HepG2 (cell line): ENCODE data around the gene MYO9A. TPM values are rescaled to one million over a fixed set of nuclear protein-coding genes. Genes with fewer than 3 reads are reported as not detected.
"Not testable (repeated sequence)": the region's sequence is repeated elsewhere in the genome, so short reads cannot be mapped to it uniquely, and the experiment has no call there.

ENCODE experiments used
- ATAC-seq: fragments of 200-7000 bp; cut with Tn5 transposase; 3 replicates; pipeline ENCODE4 v1.9.1; 2020; ENCODE audit warnings: mild to moderate bottlenecking, moderate library complexity
- BruUV-seq: library from RNA; stranded (reverse); fragments of 400-500 nt; replicated peaks from 2 replicates; lab custom pipeline; 2021; lab: Mats Ljungman, UMichigan
- CTCF ChIA-PET: fragments of 300-600 bp; formaldehyde crosslinking; extraction: SDS; loops from one replicate; lab custom pipeline; 2021; ENCODE audit warnings: low total read pairs, inconsistent platforms, low intra/inter-chr PET ratio; lab: Yijun Ruan, JAX
- POLR2A ChIA-PET: fragments of 350-600 bp; sonication (Branson Sonifier 250); formaldehyde crosslinking; loops from one replicate; lab custom pipeline; 2020; ENCODE audit warnings: antibody characterized with exemption, inconsistent platforms; lab: Yijun Ruan, JAX
- DNase-seq: peaks from one replicate; pipeline ENCODE4 v3.0.0-alpha.2; 2015; ENCODE audit warnings: low spot score
- FAIRE-seq: peaks from 3 replicates; lab custom pipeline; 2011; peaks lifted over from hg19 to GRCh38; lab: Jason Lieb, UNC
- H2AFZ ChIP-seq: one replicate; pipeline ENCODE4 v1.6.1; 2011; ENCODE audit warnings: low read length, inconsistent platforms
- H3K27ac ChIP-seq: fragments of 300-600 bp; 3 replicates; pipeline ENCODE4 v1.8.0; 2011; ENCODE audit warnings: mixed run types, mild to moderate bottlenecking, mixed read lengths, low read length, inconsistent platforms; ENCODE audit not compliant: insufficient read depth; ENCODE audit errors: extremely low read length
- H3K27me3 ChIP-seq, 2 experiments: fragments of 200-600 bp in 1 of 2; 2 replicates in 1 of 2; 3 replicates in 1 of 2; pipeline versions ENCODE4 v1.6.0 to v1.8.0; 2011; ENCODE audit warnings: low read length in 2 of 2, mild to moderate bottlenecking in 2 of 2, moderate library complexity in 2 of 2, inconsistent platforms in 1 of 2; ENCODE audit not compliant: insufficient read depth in 2 of 2, control insufficient read depth in 1 of 2
- H3K36me3 ChIP-seq, 2 experiments: fragments of 200-600 bp in 1 of 2; replicated peaks in 1 of 2; 2 replicates in 1 of 2; 3 replicates in 1 of 2; pipeline versions ENCODE4 v1.5.1 to v1.8.0; 2011; ENCODE audit warnings: low read length in 2 of 2, inconsistent platforms in 1 of 2; ENCODE audit not compliant: insufficient read depth in 2 of 2, control insufficient read depth in 1 of 2
- H3K4me1 ChIP-seq: 2 replicates; pipeline ENCODE4 v1.5.1; 2012; ENCODE audit warnings: low read length, inconsistent platforms; ENCODE audit not compliant: insufficient read depth
- H3K4me2 ChIP-seq: 2 replicates; pipeline ENCODE4 v1.6.0; 2011; ENCODE audit warnings: low read depth, low read length, inconsistent platforms
- H3K4me3 ChIP-seq, 3 experiments: fragments of 200-600 bp in 1 of 3; sonication (generic), shearing (Covaris generic) in 1 of 3; replicated peaks in 1 of 3; 2 replicates each; pipeline ENCODE4 v1.5.1; 2011 to 2016; ENCODE audit warnings: low read length in 3 of 3, inconsistent platforms in 2 of 3, low read depth in 2 of 3, mild to moderate bottlenecking in 2 of 3, control low read depth in 1 of 3, mixed read lengths in 1 of 3; ENCODE audit not compliant: insufficient read depth in 1 of 3
- H3K79me2 ChIP-seq: one replicate; pipeline ENCODE4 v1.6.1; 2011; ENCODE audit warnings: low read length, inconsistent platforms; ENCODE audit not compliant: insufficient read depth
- H3K9ac ChIP-seq: 2 replicates; pipeline ENCODE4 v1.6.0; 2011; ENCODE audit warnings: mild to moderate bottlenecking, low read depth, low read length, inconsistent platforms; ENCODE audit not compliant: insufficient read depth
- H3K9me3 ChIP-seq: 2 replicates; pipeline ENCODE4 v1.5.1; 2012; ENCODE audit warnings: mild to moderate bottlenecking, low read length
- H4K20me1 ChIP-seq: 2 replicates; pipeline ENCODE4 v1.6.0; 2011; ENCODE audit warnings: inconsistent platforms, mild to moderate bottlenecking, low read length, moderate library complexity; ENCODE audit not compliant: insufficient read depth
- HDAC6 ChIP-seq: fragments of 200-600 bp; sonication (generic); IDR thresholded peaks from 2 replicates; pipeline ENCODE4 v1.7.0; 2017; ENCODE audit warnings: mild to moderate bottlenecking, antibody characterized with exemption, low read length, low read depth
- HOXA7 ChIP-seq: sonication (generic); formaldehyde crosslinking; IDR thresholded peaks from 2 replicates; pipeline ENCODE4 v1.8.1; 2022; ENCODE audit warnings: mild to moderate bottlenecking, missing genetic modification reagents, moderate library complexity
- ZNF331 ChIP-seq: sonication (generic); formaldehyde crosslinking; IDR thresholded peaks from 2 replicates; pipeline ENCODE4 v1.4.0; 2020; ENCODE audit warnings: missing genetic modification reagents
- WGBS: methylation state at CpG from one replicate; pipeline ENCODE4 v1.1.6; 2017; ENCODE audit warnings: low lambda C conversion rate; 5-methylcytosine and 5-hydroxymethylcytosine counted together
- in situ Hi-C: cut with HindIII; loops from 2 replicates; pipeline ENCODE4 v1.10.0; 2017; ENCODE audit warnings: low pct_unique_long_range_greater_than_20kb; ENCODE audit not compliant: extremely low pct_ligation_motif_present
- intact Hi-C: fragments of 100-400 bp; cut with micrococcal nuclease; formaldehyde crosslinking; loops from one replicate; pipeline ENCODE4 v1.10.0; 2022; ENCODE audit not compliant: unreplicated experiment
- polyA plus RNA-seq, 8 experiments: library from polyadenylated mRNA; depleted of rRNA in 3 of 8; stranded (reverse) in 7 of 8; unstranded in 1 of 8; fragments of >200 nt; fragmentation: Illumina TruSeq in 4 of 8; extraction: Trizol in 4 of 8; gene quantifications; 2 replicates each; pipeline versions ENCODE4 v1.2.1 to v1.2.3, GENCODE V29; 2011 to 2016; ENCODE audit warnings: low read depth in 4 of 8, missing spikeins in 1 of 8, mixed read lengths in 1 of 8; ENCODE audit not compliant: insufficient read depth in 1 of 8
- total RNA-seq, 5 experiments: library from RNA; depleted of rRNA; stranded (reverse); fragments of >200 nt; fragmentation: Illumina TruSeq; extraction: Trizol; gene quantifications; 2 replicates each; pipeline ENCODE4 v1.2.3, GENCODE V29; 2016; ENCODE audit warnings: low read depth in 1 of 5
- TF ChIP-seq, protein P1 (sequence below), 2 experiments: sonication (generic) in 1 of 2; formaldehyde crosslinking in 1 of 2; IDR thresholded peaks; 2 replicates each; pipeline versions ENCODE4 v1.4.0 to v1.6.1; 2016 to 2020; ENCODE audit warnings: borderline replicate concordance in 1 of 2, low read depth in 1 of 2, mild to moderate bottlenecking in 1 of 2, missing genetic modification reagents in 1 of 2
- TF ChIP-seq, protein P2 (sequence below): IDR thresholded peaks from 2 replicates; pipeline ENCODE4 v1.6.1; 2016; ENCODE audit warnings: missing biosample characterization, missing genetic modification reagents, low read depth
- TF ChIP-seq, protein P3 (sequence below): sonication (generic); formaldehyde crosslinking; IDR thresholded peaks from 2 replicates; pipeline ENCODE4 v1.4.0; 2020; ENCODE audit warnings: missing genetic modification reagents

MYO9A gene
- total and polyA plus RNA-seq, 2 of the 13 experiments (the other 11 are each of a cell fraction or from before 2014, with no cell fraction given), result 4.8 to 15.3 TPM

DNA sequence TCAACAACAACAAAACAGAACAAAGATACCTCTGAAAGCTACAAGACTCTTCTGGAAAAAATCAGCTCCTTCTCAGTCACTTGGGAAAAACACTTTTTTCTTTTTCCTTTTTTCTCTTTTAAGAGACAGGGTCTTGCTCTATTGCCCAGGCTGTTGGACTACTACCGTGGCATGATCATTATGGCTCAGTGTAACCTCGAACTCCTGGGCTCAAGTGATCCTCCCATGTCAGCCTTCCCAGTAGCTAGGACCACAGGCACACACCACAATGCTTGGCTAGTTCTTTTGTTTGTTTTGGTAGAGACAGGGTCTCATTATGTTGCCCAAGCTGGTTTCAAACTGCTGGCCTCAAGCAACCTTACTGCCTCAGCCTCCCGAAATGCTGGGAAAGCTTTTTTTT, 12.8 kb downstream of the MYO9A start (continued):
- TF ChIP-seq, protein P1, sequence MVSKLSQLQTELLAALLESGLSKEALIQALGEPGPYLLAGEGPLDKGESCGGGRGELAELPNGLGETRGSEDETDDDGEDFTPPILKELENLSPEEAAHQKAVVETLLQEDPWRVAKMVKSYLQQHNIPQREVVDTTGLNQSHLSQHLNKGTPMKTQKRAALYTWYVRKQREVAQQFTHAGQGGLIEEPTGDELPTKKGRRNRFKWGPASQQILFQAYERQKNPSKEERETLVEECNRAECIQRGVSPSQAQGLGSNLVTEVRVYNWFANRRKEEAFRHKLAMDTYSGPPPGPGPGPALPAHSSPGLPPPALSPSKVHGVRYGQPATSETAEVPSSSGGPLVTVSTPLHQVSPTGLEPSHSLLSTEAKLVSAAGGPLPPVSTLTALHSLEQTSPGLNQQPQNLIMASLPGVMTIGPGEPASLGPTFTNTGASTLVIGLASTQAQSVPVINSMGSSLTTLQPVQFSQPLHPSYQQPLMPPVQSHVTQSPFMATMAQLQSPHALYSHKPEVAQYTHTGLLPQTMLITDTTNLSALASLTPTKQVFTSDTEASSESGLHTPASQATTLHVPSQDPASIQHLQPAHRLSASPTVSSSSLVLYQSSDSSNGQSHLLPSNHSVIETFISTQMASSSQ (IDR thresholded peaks at IDR 0.05; ENCODE audit: low read depth), result no peak
- TF ChIP-seq, protein P1 (CRISPR knock-in tag; IDR thresholded peaks at IDR 0.05; ENCODE audit: borderline replicate concordance), result no peak
- TF ChIP-seq, protein P2, sequence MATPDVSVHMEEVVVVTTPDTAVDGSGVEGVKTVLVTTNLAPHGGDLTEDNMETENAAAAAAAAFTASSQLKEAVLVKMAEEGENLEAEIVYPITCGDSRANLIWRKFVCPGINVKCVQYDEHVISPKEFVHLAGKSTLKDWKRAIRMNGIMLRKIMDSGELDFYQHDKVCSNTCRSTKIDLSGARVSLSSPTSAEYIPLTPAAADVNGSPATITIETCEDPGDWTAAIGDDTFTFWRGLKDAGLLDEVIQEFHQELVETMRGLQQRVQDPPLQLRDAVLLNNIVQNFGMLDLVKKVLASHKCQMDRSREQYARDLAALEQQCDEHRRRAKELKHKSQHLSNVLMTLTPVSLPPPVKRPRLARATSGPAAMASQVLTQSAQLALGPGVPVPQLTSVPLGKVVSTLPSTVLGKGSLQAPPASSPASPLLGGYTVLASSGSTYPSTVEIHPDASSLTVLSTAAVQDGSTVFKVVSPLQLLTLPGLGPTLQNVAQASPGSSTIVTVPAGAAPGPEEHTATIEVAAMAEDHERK, result no peak
- no peak for TF ChIP-seq HOXA7
- TF ChIP-seq HDAC6, result no peak
- TF ChIP-seq, protein P3, sequence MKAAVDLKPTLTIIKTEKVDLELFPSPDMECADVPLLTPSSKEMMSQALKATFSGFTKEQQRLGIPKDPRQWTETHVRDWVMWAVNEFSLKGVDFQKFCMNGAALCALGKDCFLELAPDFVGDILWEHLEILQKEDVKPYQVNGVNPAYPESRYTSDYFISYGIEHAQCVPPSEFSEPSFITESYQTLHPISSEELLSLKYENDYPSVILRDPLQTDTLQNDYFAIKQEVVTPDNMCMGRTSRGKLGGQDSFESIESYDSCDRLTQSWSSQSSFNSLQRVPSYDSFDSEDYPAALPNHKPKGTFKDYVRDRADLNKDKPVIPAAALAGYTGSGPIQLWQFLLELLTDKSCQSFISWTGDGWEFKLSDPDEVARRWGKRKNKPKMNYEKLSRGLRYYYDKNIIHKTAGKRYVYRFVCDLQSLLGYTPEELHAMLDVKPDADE (CRISPR knock-in tag), result no peak
- TF ChIP-seq ZNF331 (CRISPR knock-in tag), result no peak
- TF ChIP-seq, all 625 proteins: peak for 0

DNA sequence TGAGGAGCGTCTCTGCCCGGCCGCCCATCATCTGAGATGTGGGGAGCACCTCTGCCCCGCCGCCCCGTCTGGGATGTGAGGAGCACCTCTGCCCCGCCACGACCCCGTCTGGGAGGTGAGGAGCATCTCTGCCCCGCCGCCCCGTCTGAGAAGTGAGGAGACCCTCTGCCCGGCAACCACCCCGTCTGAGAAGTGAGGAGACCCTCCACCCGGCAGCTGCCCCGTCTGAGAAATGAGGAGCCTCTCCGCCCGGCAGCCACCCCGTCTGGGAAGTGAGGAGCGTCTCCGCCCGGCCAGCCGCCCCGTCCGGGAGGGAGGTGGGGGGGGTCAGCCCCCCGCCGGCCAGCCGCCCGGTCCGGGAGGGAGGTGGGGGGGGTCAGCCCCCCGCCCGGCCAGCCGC, 17.4 kb downstream of the MYO9A start:
- H3K27me3 ChIP-seq, ATAC-seq, intact Hi-C loops, FAIRE-seq, H3K27ac ChIP-seq, BruUV-seq, H3K4me1 ChIP-seq, H3K9ac ChIP-seq, POLR2A ChIA-PET, H2AFZ ChIP-seq, H4K20me1 ChIP-seq, H3K4me3 ChIP-seq, H3K36me3 ChIP-seq, DNase-seq, in situ Hi-C loops, H3K4me2 ChIP-seq, CTCF ChIA-PET, H3K9me3 ChIP-seq, H3K79me2 ChIP-seq: not testable (repeated sequence)
- WGBS, result no CpG with 5 or more reads among the region's 33 CpGs
